Left cardiac atrium (tissue), 4 donors: Measurements from ENCODE around the gene SND1. TPM values are rescaled to one million over a fixed set of nuclear protein-coding genes. Genes with fewer than 3 reads are reported as not detected.
"Not testable (repeated sequence)": the region's sequence is repeated elsewhere in the genome, so short reads cannot be mapped to it uniquely, and the experiment has no call there.

Experiments
- ATAC-seq, 2 donors: fragments of 200-7000 bp; cut with Tn5 transposase; one replicate each; pipeline ENCODE4 v1.9.1; 2020; ENCODE audit warnings: mild to moderate bottlenecking in 2 of 2, moderate library complexity in 2 of 2
- DNase-seq: peaks from one replicate; pipeline ENCODE4 v3.0.0-alpha.2; 2020
- intact Hi-C, 2 donors: fragments of 100-400 bp; cut with DNase I; formaldehyde crosslinking; loops; one replicate each; pipeline versions ENCODE4 v1.14.1 to v1.15.1; 2022 to 2023
- total RNA-seq, 2 donors: library from RNA; stranded (reverse); fragmentation: NEBNext Ultra II Directional; extraction: Animal tissue kit (Norgen Biotek cat#: 25700); gene quantifications; one replicate each; pipeline ENCODE4 v1.2.1, GENCODE V29; 2021
- donor health status: DM: no; HTN: yes; CAD: no.
- donor health status: DM: no; HTN: yes; CAD: no; lungs with severe emphysema.
- donor health status: DM: yes; HTN: yes; CAD: no.
- donor health status: Dilated cardiomyopathy.

SND1 gene
- total RNA-seq, 2 donors from 2014 or later: 91.8 to 111 TPM

GRCh38 chr7:128097211-128097731, 445.3 kb downstream of the SND1 start:
- ATAC-seq (no peak), DNase-seq (no peak)
- intact Hi-C loops: no loop called here

GRCh38 chr7:128098629-128099028, 446.6 kb downstream of the SND1 start:
- no peak for ATAC-seq
- intact Hi-C loops: no loop called here

DNA sequence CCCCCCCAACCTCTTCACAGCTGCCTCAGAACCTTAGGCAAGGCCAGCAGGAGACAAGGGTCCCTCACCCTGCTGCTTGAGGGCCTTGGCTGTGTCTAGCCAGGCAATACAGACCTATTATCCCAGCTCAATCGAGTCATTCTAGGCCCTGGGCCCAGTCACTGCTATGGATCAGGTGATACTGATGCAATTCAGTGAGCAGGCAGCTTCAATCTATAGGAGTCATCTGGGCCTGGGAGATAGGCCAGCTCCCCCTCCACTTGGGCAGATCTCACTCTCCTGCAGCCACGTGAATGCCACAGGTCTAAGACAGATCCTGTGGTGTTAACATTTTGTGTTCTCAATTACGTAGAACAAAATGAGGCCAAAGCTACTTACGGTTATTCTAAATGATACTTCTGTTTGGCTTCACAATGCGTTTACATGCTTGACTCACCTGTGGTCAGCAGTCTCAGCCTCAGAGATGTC, 447.2 kb downstream of the SND1 start:
- ATAC-seq (no peak), DNase-seq (no peak)
- intact Hi-C loops: no loop called here

More at GRCh38 chr7:128098629-128099028, 446.6 kb downstream of the SND1 start:
- DNase-seq: no peak

- DNase-seq (no peak), ATAC-seq (no peak)
- intact Hi-C loops: no loop called here
Measured at GRCh38 chr7:128100225-128100948, 448.4 kb downstream of the SND1 start.

DNA sequence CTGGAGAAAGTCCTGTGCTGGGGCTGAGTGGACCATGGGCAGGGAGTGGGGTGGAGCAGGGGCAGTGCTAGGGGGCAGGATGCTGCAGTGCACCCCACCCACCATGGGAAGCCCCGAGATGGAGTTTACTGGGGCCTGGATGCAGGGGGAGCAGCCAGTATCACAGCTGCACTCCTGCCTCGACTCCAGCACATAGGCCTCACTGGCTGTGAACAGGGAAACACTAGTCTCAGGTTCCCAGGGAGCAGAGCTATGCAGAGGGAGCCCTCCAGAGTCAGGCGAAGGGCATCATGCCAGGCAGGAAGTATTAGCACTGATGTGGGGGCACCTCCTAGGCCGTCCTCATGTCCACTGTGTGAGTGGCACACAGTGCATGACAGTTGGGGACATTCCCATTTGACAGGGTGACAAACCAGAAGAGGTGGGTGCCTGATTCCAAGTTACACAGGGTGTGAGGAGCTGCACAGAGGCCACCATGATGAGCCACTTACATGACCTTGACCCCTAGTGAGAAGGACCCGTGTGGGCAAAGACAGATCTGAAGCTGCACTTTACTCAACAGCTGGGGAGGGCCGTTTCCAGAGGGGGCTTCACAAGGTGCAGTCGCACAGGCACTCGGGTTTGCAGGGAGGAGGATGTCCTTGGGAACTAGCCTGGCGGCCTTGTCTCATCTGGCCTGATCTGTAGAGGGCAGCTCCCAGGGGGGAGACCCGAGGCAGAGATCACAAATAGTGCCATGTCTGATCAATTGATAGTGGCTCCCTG, 449.1 kb downstream of the SND1 start:
- ATAC-seq (no peak), DNase-seq (no peak)
- intact Hi-C loops: no loop called here

DNA sequence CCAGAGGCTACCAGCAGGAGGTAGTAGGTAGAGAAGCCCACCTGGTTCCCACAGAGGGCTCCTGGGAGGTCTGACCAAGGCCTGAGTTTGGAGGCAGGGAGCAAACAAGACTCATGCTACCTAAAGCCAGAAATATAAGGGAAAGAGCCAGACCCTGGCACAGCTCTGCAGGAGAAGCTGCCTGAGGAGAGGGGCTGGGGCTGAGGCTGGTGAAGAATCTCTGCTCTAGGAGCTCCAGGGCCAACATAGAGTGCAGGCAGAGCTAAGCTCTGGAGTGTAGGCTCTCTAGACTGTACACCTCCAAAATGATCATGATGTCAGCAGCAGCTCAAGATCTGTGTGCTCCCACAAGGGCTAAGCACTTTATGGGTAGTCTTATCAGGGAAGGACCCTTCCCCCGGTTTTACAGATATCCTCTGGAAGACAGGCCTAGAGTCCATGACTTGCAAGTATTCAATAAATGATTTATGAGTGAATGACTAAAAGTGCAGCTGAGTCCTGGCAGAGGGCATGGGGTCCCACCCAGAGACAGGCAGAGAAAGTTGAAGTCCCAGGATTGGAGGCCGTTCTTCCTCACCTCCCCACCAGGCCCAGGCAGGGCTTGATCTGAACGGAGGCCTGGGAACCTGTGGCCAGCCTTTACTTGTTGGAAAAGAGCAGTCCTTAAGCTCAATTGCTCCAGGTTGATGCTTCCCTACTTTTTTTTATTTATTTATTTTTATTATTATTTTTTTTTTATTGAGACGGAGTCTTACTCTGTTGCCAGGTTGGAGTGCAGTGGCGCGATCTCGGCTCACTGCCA, 450.7 kb downstream of the SND1 start:
- ATAC-seq (no peak), DNase-seq (no peak)
- intact Hi-C loops: no loop called here

- intact Hi-C loops: no loop called here
- DNase-seq: peak; percentile 62
- ATAC-seq: peak; percentile 50 to 54
Measured at GRCh38 chr7:128103498-128104107, 451.6 kb downstream of the SND1 start.

GRCh38 chr7:128104108-128104742, 452.2 kb downstream of the SND1 start:
- ATAC-seq (peak; percentile 22 to 53), DNase-seq (no peak)
- intact Hi-C loops: no loop called here

GRCh38 chr7:128105228-128106022, 453.4 kb downstream of the SND1 start:
- no peak for ATAC-seq
- intact Hi-C loops: no loop called here
- DNase-seq: no peak

DNA sequence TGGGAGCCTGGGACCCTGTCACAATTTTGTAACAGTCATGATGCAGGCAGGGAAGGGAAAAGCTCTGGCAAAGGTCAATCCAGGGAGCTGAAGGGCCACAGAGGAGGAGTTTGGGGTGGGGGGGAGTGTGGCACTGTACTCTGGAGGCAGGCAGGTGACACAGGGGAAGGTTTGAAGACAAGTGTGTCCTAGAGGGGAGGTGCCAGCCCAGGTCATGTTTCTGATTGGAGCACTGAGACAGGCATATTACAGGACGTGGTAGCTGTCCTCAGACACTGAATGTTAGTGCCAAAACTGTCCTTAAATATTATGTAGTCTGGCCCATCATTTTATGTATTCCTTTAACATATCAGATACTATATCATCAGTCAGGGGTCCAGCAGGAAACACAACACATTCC, 454.8 kb downstream of the SND1 start:
- no peak for ATAC-seq
- intact Hi-C loops: no loop called here
- no peak for DNase-seq

DNA sequence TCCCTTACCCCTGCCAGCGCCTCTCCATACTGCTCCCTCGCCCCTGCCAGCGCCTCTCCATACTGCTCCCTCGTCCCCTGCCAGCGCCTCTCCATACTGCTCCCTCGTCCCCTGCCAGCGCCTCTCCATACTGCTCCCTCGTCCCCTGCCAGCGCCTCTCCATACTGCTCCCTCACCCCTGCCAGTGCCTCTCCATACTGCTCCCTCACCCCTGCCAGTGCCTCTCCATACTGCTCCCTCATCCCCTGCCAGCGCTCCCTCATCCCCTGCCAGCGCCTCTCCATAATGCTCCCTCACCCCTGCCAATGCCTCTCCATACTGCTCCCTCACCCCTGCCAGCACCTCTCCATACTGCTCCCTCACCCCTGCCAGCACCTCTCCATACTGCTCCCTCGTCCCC, 455.5 kb downstream of the SND1 start:
- DNase-seq, intact Hi-C loops, ATAC-seq: not testable (repeated sequence)

DNA sequence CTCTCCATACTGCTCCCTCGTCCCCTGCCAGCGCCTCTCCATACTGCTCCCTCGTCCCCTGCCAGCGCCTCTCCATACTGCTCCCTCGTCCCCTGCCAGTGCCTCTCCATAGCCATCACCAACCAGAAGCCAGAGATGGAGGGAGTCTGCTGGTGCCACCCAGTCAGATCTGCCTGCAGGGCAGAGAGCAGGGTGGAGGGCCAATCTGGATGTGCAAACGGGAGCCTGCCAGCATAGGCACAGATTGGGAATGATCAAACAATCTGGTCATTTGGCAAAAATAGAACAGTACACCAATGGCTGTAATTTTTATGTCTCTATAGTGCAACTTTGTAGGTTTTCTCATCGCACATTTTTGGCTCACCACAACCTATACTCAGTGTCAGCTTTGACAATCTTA, 456.1 kb downstream of the SND1 start:
- DNase-seq: no peak
- intact Hi-C loops: no loop called here
- no peak for ATAC-seq

DNA sequence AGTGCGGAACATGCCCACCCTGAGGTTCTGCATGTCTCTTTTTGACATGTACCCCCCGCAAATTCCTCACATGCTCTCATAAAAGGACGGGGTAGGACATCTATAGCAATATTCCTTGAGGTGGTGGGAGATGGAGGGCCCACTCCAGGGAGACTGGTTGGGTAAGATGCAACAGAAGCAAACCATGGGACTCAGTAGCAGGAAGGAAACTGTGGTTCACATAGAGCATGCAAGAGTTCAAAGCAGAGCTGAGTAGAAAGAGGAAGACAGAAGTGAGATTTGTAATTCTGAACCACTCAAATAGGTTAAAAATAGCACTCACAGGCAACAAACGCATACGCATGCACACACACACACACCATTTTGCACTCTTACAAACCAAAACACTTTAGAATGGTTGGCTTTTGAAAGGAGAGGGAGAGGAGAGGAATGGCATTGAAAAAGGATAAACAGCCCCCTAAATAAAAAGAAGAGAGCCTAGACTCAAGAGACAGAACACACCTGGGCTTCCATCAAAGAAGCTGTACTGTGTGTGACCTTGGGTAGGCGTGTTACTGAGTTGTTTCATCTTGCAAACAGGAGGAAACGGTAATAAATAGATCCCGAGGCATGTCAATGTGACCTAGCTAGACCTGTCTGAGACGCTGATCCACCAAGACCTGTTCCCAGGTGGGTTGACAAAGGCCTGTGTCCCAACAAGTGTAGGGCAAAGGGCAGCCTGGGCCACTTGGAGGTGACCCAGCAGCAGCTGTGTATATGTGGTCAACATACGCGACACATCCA, 456.8 kb downstream of the SND1 start:
- peak in 1 of 2 donors; percentile 48 for ATAC-seq
- no peak for DNase-seq
- intact Hi-C loops: no loop called here

DNA sequence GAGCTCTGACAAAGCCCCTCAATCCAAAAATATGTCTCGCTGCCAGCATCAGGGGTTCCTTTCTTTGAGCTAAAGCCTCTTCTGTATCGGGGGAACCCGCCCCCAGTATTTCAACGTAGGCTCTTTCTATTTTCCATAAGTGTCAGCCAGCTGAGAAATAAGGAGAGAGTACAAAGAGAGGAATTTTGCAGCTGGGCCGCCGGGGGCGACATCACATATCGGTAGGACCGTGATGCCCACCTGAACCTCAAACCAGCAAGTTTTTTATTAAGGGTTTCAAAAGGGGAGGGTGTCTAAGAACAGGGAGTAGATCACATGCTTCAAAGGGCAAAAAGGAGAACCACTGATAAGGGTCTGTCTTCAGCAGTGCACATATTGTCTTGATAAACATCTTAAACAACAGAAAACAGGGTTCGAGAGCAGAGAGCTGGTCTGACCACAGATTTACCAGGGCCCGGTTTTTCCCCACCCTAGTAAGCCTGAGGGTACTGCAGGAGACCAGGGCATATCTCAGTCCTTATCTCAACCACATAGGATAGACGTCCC, 457.5 kb downstream of the SND1 start:
- DNase-seq, intact Hi-C loops, ATAC-seq: not testable (repeated sequence)

DNA sequence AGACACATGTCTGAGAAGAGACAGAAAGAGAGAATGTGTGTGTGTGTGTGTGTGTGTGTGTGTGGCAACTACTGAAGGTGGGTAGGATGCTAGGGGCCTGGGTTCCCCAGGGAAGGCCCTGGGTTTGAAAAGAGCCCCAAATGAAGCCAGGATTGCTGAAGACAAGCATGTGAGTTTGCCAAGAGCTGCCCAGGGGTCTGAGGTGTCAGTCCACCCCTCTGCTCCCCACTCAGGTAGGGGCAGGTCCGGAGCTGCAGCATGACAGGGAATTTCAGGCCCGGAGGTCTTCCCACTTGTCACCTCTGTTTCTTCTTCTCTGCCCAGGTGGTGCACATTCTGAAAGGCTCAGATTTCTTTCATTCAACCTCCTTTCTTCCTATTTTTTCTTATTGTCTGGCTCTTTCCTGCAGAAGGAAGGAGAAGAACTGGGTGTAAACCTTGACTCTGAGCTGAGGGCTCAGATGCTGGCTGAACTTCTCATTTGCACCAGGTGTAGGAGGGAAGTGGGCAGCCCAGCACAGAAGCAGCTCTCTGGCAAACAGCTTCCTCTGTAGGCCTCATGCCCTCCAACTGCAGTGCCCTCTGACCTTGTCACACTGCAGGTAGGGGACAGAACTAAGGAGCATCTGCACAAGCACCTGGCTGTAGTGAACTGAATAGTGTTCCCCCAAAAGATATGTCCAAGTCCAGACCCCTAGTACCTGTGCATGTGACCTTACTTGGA, 458.8 kb downstream of the SND1 start:
- ATAC-seq (no peak), DNase-seq (no peak)
- intact Hi-C loops: no loop called here
